Gastroesophageal sphincter (tissue), 4 donors: Measurements from ENCODE around the gene TEX48. TPM values are rescaled to one million over a fixed set of nuclear protein-coding genes. Genes with fewer than 3 reads are reported as not detected.

ENCODE experiments used
- ATAC-seq: fragments of 150-250 bp; one replicate; pipeline ENCODE4 v1.9.1; 2016; ENCODE audit warnings: mild to moderate bottlenecking, moderate library complexity
- H3K27ac ChIP-seq, 4 donors: fragments of 200-600 bp; sonication (generic) in 3 of 4; 1 replicate in 3 of 4; 2 replicates in 1 of 4; pipeline ENCODE4 v1.5.1; 2016 to 2019
- H3K27me3 ChIP-seq: fragments of 200-600 bp; sonication (generic); one replicate; pipeline ENCODE4 v1.5.1; 2019
- H3K36me3 ChIP-seq, 2 donors: fragments of 200-600 bp; sonication (generic); one replicate each; pipeline ENCODE4 v1.5.1; 2019; ENCODE audit warnings: control low read depth in 1 of 2
- H3K4me1 ChIP-seq, 3 donors: fragments of 200-600 bp; sonication (generic); 1 replicate in 2 of 3; 2 replicates in 1 of 3; pipeline ENCODE4 v1.5.1; 2016 to 2019; ENCODE audit warnings: control low read depth in 2 of 3
- H3K4me3 ChIP-seq, 2 donors: fragments of 200-600 bp; sonication (generic); one replicate each; pipeline ENCODE4 v1.5.1; 2019; ENCODE audit warnings: mild to moderate bottlenecking in 1 of 2, moderate library complexity in 1 of 2
- H3K9me3 ChIP-seq, 3 donors: fragments of 200-600 bp; sonication (generic); one replicate each; pipeline ENCODE4 v1.5.1; 2017 to 2019; ENCODE audit warnings: control low read depth in 2 of 3
- CTCF ChIP-seq, 4 experiments: fragments of 200-600 bp in 2 of 4; fragments of 450-650 bp in 2 of 4; sonication (generic) in 1 of 4; IDR thresholded peaks; one replicate each; pipeline ENCODE4 v1.5.1; 2017 to 2019; ENCODE audit warnings: antibody characterized with exemption in 4 of 4, mild to moderate bottlenecking in 2 of 4, moderate library complexity in 2 of 4
- EP300 ChIP-seq: sonication (generic); formaldehyde crosslinking; IDR thresholded peaks from one replicate; pipeline ENCODE4 v1.6.1; 2017; ENCODE audit warnings: antibody characterized with exemption, mild to moderate bottlenecking
- POLR2A ChIP-seq, 2 donors: fragments of 450-650 bp; IDR thresholded peaks; one replicate each; pipeline ENCODE4 v1.6.1; 2017; ENCODE audit warnings: antibody characterized with exemption in 2 of 2, mild to moderate bottlenecking in 2 of 2, moderate library complexity in 1 of 2
- POLR2AphosphoS5 ChIP-seq: sonication (generic); formaldehyde crosslinking; IDR thresholded peaks from one replicate; pipeline ENCODE4 v1.6.1; 2017; ENCODE audit warnings: antibody characterized with exemption
- WGBS, 2 donors: methylation state at CpG; one replicate each; pipeline ENCODE4 v1.1.5; 2018; ENCODE audit warnings: low coverage in 1 of 2; 5-methylcytosine and 5-hydroxymethylcytosine counted together
- total RNA-seq, 4 donors: library from RNA; depleted of rRNA; stranded (reverse); fragments of >200 nt; gene quantifications; one replicate each; pipeline ENCODE4 v1.1.0, GENCODE V29; 2016

Gene TEX48
- total RNA-seq, 4 donors from 2014 or later = not detected

GRCh38 chr9:114674798-114675540 is 7.0 kb downstream of the TEX48 start:
- TF ChIP-seq POLR2AphosphoS5 (no peak), EP300 (no peak)
- Histone ChIP-seq H3K4me1 (no peaks in the 10 kb centered on the region), H3K9me3 (no peaks in the 10 kb centered on the region), H3K27me3 (peaks cover 3% of the 10 kb centered on the region), H3K27ac (no peak overlapping the region), H3K4me3 (no peak overlapping the region), H3K36me3 (no peaks in the 10 kb centered on the region)
- WGBS, 2 donors = 79 to 81% methylated on average over 2 to 3 of the region's 3 CpGs
- ATAC-seq = no peak

GRCh38 chr9:114674076-114674797 is 7.8 kb downstream of the TEX48 start:
- H3K36me3 ChIP-seq = no peaks in the 10 kb centered on the region
- TF ChIP-seq POLR2AphosphoS5 (no peak), EP300 (no peak), CTCF (IDR thresholded peaks at IDR 0.05) (no peak)
- H3K27me3 ChIP-seq = peaks cover 3% of the 10 kb centered on the region
- H3K4me1 ChIP-seq = no peaks in the 10 kb centered on the region
- no peaks in the 10 kb centered on the region for H3K9me3 ChIP-seq
- H3K27ac ChIP-seq = no peak overlapping the region
- no peak for ATAC-seq
- 87% methylated on average over 2 of the region's 2 CpGs; no CpG with 5 or more reads in 1 of the 2 donors for WGBS, 2 donors
- H3K4me3 ChIP-seq = no peak overlapping the region

GRCh38 chr9:114671605-114672004 is 10.4 kb downstream of the TEX48 start:
- Histone ChIP-seq H3K36me3 (no peaks in the 10 kb centered on the region), H3K27me3 (peaks cover 3% of the 10 kb centered on the region), H3K9me3 (no peaks in the 10 kb centered on the region), H3K4me3 (no peak overlapping the region), H3K27ac (no peak overlapping the region), H3K4me1 (no peaks in the 10 kb centered on the region)
- 0 to 40% methylated on average over 1 of the region's 1 CpG for WGBS, 2 donors
- no peak for TF ChIP-seq EP300
- no peak for TF ChIP-seq POLR2AphosphoS5
- TF ChIP-seq CTCF (IDR thresholded peaks at IDR 0.05) = no peak
- no peak for TF ChIP-seq POLR2A (IDR thresholded peaks at IDR 0.05)
- ATAC-seq = no peak

- no peak overlapping the region for H3K27ac ChIP-seq
- H3K4me3 ChIP-seq = no peak overlapping the region
- no peaks in the 10 kb centered on the region for H3K9me3 ChIP-seq
- no peaks in the 10 kb centered on the region for H3K36me3 ChIP-seq
- ATAC-seq = no peak
- H3K27me3 ChIP-seq = no peaks in the 10 kb centered on the region
- H3K4me1 ChIP-seq = no peaks in the 10 kb centered on the region
- TF ChIP-seq POLR2AphosphoS5 = no peak
- no peak for TF ChIP-seq EP300
- no peak for TF ChIP-seq POLR2A (IDR thresholded peaks at IDR 0.05)
- TF ChIP-seq CTCF (IDR thresholded peaks at IDR 0.05) = no peak
These were observed 12.0 kb downstream of the TEX48 start for GRCh38 chr9:114669961-114670360.

GRCh38 chr9:114668146-114668545 is 13.8 kb downstream of the TEX48 start:
- ATAC-seq = no peak
- no peaks in the 10 kb centered on the region for H3K36me3 ChIP-seq
- no peaks in the 10 kb centered on the region for H3K27me3 ChIP-seq
- H3K4me3 ChIP-seq = no peak overlapping the region
- no peak overlapping the region for H3K27ac ChIP-seq
- no peaks in the 10 kb centered on the region for H3K9me3 ChIP-seq
- no peaks in the 10 kb centered on the region for H3K4me1 ChIP-seq
- WGBS, 2 donors = 65 to 73% methylated on average over 3 to 6 of the region's 6 CpGs
- no peak for TF ChIP-seq EP300
- TF ChIP-seq CTCF (IDR thresholded peaks at IDR 0.05) = no peak
- no peak for TF ChIP-seq POLR2A (IDR thresholded peaks at IDR 0.05)
- TF ChIP-seq POLR2AphosphoS5 = no peak
